Astrocyte (in vitro differentiated cells and primary cell): Measurements from ENCODE around the gene LGMN. TPM values are rescaled to one million over a fixed set of nuclear protein-coding genes. Genes with fewer than 3 reads are reported as not detected.

ENCODE experiments used
- DNase-seq: peaks from one replicate; pipeline ENCODE4 v3.0.0-alpha.2; 2010; ENCODE audit warnings: low read depth
- FAIRE-seq: peaks from 2 replicates; lab custom pipeline; 2011; peaks lifted over from hg19 to GRCh38; lab: Jason Lieb, UNC
- H2AFZ ChIP-seq: 2 replicates; pipeline ENCODE4 v1.6.0; 2012; ENCODE audit warnings: low read depth, low read length, inconsistent platforms
- H3K27ac ChIP-seq: 2 replicates; pipeline ENCODE4 v1.5.1; 2011; ENCODE audit warnings: low read depth, low read length, inconsistent platforms
- H3K27me3 ChIP-seq: 2 replicates; pipeline ENCODE4 v1.6.0; 2011; ENCODE audit warnings: low read length, inconsistent platforms; ENCODE audit not compliant: insufficient read depth
- H3K36me3 ChIP-seq: 2 replicates; pipeline ENCODE4 v1.5.1; 2011; ENCODE audit warnings: low read length, inconsistent platforms; ENCODE audit not compliant: insufficient read depth
- H3K4me1 ChIP-seq: 2 replicates; pipeline ENCODE4 v1.5.1; 2011; ENCODE audit warnings: low read length, inconsistent platforms; ENCODE audit not compliant: insufficient read depth
- H3K4me2 ChIP-seq: 2 replicates; pipeline ENCODE4 v1.6.0; 2012; ENCODE audit warnings: low read length, inconsistent platforms
- H3K4me3 ChIP-seq: 2 replicates; pipeline ENCODE4 v1.5.1; 2011; ENCODE audit warnings: low read depth, mild to moderate bottlenecking, low read length, inconsistent platforms; ENCODE audit not compliant: insufficient read depth
- H3K79me2 ChIP-seq: 2 replicates; pipeline ENCODE4 v1.6.0; 2012; ENCODE audit warnings: mild to moderate bottlenecking, low read length, inconsistent platforms; ENCODE audit not compliant: insufficient read depth
- H3K9ac ChIP-seq: 2 replicates; pipeline ENCODE4 v1.6.0; 2012; ENCODE audit warnings: mild to moderate bottlenecking, low read length, inconsistent platforms
- H3K9me3 ChIP-seq: 2 replicates; pipeline ENCODE4 v1.5.1; 2012; ENCODE audit warnings: low read depth, mild to moderate bottlenecking, low read length, inconsistent platforms; ENCODE audit not compliant: insufficient read depth
- H4K20me1 ChIP-seq: 2 replicates; pipeline ENCODE4 v1.6.0; 2012; ENCODE audit warnings: low read length, inconsistent platforms; ENCODE audit not compliant: insufficient read depth
- H3K27ac Mint-ChIP-seq: one replicate; pipeline ENCODE4 v1.8.0; 2021; ENCODE audit warnings: mild to moderate bottlenecking, mixed read lengths; ENCODE audit not compliant: unreplicated experiment
- H3K27me3 Mint-ChIP-seq: one replicate; pipeline ENCODE4 v1.8.0; 2021; ENCODE audit warnings: low read depth, mixed read lengths; ENCODE audit not compliant: unreplicated experiment
- H3K36me3 Mint-ChIP-seq: one replicate; pipeline ENCODE4 v1.8.0; 2021; ENCODE audit warnings: low read depth, mixed read lengths; ENCODE audit not compliant: unreplicated experiment
- H3K4me1 Mint-ChIP-seq: one replicate; pipeline ENCODE4 v1.8.0; 2021; ENCODE audit warnings: low read depth, mixed read lengths; ENCODE audit not compliant: unreplicated experiment
- H3K4me3 Mint-ChIP-seq: one replicate; pipeline ENCODE4 v1.8.0; 2021; ENCODE audit warnings: mild to moderate bottlenecking, moderate library complexity, mixed read lengths; ENCODE audit not compliant: unreplicated experiment
- H3K9me3 Mint-ChIP-seq: one replicate; pipeline ENCODE4 v1.8.0; 2021; ENCODE audit warnings: mild to moderate bottlenecking, mixed read lengths; ENCODE audit not compliant: unreplicated experiment
- EZH2 ChIP-seq: IDR thresholded peaks from 2 replicates; pipeline ENCODE4 v1.6.1; 2012; ENCODE audit warnings: mild to moderate bottlenecking, low read length, inconsistent platforms; ENCODE audit not compliant: insufficient read depth
- total RNA-seq: library from RNA; stranded (reverse); gene quantifications from 2 replicates; pipeline ENCODE4 v1.2.1, GENCODE V29; 2021
- TF ChIP-seq, protein P1 (sequence below): IDR thresholded peaks from 2 replicates; pipeline ENCODE4 v1.5.1; 2011; ENCODE audit warnings: low read depth, mild to moderate bottlenecking, inconsistent platforms, low read length, moderate library complexity; ENCODE audit not compliant: insufficient read depth

LGMN gene
- total RNA-seq, 1 donor from 2014 or later, result 232 TPM

DNA sequence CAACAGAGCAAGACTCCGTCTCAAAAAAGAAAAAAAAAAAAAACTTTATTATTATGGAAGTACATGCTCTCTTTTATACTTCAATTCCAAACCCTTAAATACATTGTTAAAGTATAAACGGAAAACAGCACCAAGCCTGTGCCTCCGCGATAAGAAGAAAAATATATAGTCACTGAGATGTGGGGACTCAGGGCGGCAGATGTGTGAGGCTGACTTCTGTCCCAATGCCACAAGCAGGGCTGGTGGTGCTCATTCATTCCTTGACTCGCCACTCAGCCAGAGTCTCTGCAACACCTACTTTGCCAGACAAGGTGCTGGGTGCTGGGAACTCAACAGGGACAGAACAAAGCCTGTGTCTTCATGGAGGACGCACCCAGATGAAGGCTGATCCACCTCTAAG, 13.8 kb downstream of the LGMN start:
- FAIRE-seq (no peak), DNase-seq (no peak)
- Histone ChIP-seq H3K4me3 (no peak overlapping the region), H3K4me1 (peaks cover 7% of the 10 kb centered on the region), H3K79me2 (no peaks in the 10 kb centered on the region), H2AFZ (no peak overlapping the region), H3K27ac (no peak overlapping the region), H3K9me3 (peaks cover 10% of the 10 kb centered on the region), H3K27me3 (no peaks in the 10 kb centered on the region), H3K36me3 (peaks cover 9% of the 10 kb centered on the region), H4K20me1 (peaks cover 59% of the 10 kb centered on the region), H3K4me2 (no peak overlapping the region), H3K9ac (no peak overlapping the region)
- TF ChIP-seq, protein P1, sequence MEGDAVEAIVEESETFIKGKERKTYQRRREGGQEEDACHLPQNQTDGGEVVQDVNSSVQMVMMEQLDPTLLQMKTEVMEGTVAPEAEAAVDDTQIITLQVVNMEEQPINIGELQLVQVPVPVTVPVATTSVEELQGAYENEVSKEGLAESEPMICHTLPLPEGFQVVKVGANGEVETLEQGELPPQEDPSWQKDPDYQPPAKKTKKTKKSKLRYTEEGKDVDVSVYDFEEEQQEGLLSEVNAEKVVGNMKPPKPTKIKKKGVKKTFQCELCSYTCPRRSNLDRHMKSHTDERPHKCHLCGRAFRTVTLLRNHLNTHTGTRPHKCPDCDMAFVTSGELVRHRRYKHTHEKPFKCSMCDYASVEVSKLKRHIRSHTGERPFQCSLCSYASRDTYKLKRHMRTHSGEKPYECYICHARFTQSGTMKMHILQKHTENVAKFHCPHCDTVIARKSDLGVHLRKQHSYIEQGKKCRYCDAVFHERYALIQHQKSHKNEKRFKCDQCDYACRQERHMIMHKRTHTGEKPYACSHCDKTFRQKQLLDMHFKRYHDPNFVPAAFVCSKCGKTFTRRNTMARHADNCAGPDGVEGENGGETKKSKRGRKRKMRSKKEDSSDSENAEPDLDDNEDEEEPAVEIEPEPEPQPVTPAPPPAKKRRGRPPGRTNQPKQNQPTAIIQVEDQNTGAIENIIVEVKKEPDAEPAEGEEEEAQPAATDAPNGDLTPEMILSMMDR, result no peak
- no peak for TF ChIP-seq EZH2
- Mint-ChIP-seq H3K9me3 (peaks cover 3% of the 10 kb centered on the region), H3K27ac (no peak overlapping the region), H3K27me3 (no peaks in the 10 kb centered on the region), H3K4me1 (peaks cover 17% of the 10 kb centered on the region), H3K36me3 (peaks cover 34% of the 10 kb centered on the region), H3K4me3 (no peak overlapping the region)

DNA sequence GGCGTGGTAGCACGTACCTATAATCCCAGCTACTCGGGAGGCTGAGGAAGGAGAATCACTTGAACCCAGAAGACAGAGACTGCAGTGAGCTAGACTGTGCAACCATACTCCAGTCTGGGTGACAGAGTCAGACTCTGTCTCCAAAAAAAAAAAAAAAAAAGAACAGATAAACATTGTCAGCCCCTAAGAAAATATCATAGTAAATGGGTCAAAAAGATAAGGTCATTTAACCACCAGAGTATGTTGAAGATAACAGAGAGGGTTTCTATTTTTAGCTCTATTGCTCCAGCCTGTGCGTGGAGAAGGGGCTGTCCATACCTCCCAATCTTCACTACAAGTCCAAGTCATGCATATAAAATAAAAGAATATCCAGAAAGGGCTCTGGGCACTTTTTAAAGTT, 15.4 kb downstream of the LGMN start:
- no peak overlapping the region for H3K27ac ChIP-seq
- no peak overlapping the region for H3K4me3 ChIP-seq
- no peak for TF ChIP-seq EZH2
- TF ChIP-seq, protein P1, result no peak
- peaks cover 9% of the 10 kb centered on the region for H3K36me3 ChIP-seq
- no peak overlapping the region for H3K4me2 ChIP-seq
- peaks cover 3% of the 10 kb centered on the region for H3K27me3 ChIP-seq
- H4K20me1 ChIP-seq, result peaks cover 65% of the 10 kb centered on the region
- no peak overlapping the region for H3K4me3 Mint-ChIP-seq
- peaks cover 3% of the 10 kb centered on the region for H3K9me3 Mint-ChIP-seq
- no peak overlapping the region for H3K9ac ChIP-seq
- FAIRE-seq, result no peak
- no peaks in the 10 kb centered on the region for H3K79me2 ChIP-seq
- H2AFZ ChIP-seq, result no peak overlapping the region
- DNase-seq, result no peak
- peaks cover 26% of the 10 kb centered on the region for H3K4me1 Mint-ChIP-seq
- peaks cover 34% of the 10 kb centered on the region for H3K36me3 Mint-ChIP-seq
- H3K27me3 Mint-ChIP-seq, result no peaks in the 10 kb centered on the region
- H3K4me1 ChIP-seq, result peaks cover 16% of the 10 kb centered on the region
- H3K9me3 ChIP-seq, result peaks cover 10% of the 10 kb centered on the region
- H3K27ac Mint-ChIP-seq, result no peak overlapping the region

DNA sequence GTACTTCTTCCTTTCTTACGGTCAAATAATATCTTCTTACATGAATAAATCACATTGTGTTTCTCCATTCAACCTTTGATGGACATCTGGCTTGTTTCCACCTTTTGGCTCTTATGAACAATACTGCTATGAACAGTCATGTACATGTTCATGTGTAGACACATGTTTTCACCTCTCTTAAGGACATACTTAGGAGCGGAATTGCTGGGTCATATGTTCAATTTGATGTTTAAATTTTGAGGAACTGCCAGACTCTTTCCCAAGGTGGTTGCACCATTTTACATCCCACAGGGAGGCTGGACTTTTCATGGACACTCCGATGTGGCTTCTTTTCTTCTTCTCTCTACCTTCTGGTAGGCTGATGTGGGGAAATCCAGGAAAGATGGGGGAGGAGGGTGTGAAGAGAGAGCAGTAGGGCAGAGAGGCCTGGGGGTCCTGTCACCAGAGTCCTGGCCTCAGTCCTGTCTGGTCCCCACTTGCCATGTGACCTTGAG, 16.8 kb downstream of the LGMN start:
- H3K4me3 ChIP-seq, result no peak overlapping the region
- DNase-seq (no peak), FAIRE-seq (no peak)
- Mint-ChIP-seq H3K36me3 (peaks cover 34% of the 10 kb centered on the region), H3K4me1 (peaks cover 22% of the 10 kb centered on the region), H3K27ac (no peak overlapping the region), H3K27me3 (no peaks in the 10 kb centered on the region), H3K4me3 (no peak overlapping the region), H3K9me3 (peaks cover 3% of the 10 kb centered on the region)
- no peak overlapping the region for H3K9ac ChIP-seq
- H4K20me1 ChIP-seq, result peaks cover 65% of the 10 kb centered on the region
- no peak overlapping the region for H3K4me2 ChIP-seq
- peaks cover 10% of the 10 kb centered on the region for H3K9me3 ChIP-seq
- no peak for TF ChIP-seq EZH2
- peaks cover 9% of the 10 kb centered on the region for H3K36me3 ChIP-seq
- H3K27me3 ChIP-seq, result peaks cover 8% of the 10 kb centered on the region
- H2AFZ ChIP-seq, result no peak overlapping the region
- peaks cover 17% of the 10 kb centered on the region for H3K4me1 ChIP-seq
- no peak overlapping the region for H3K27ac ChIP-seq
- no peaks in the 10 kb centered on the region for H3K79me2 ChIP-seq
